CD14-positive monocyte (primary cell): ENCODE data around the gene TTLL4. TPM values are rescaled to one million over a fixed set of nuclear protein-coding genes. Genes with fewer than 3 reads are reported as not detected.

Experiments used
- DNase-seq, 3 donors: peaks; one replicate each; pipeline ENCODE4 v3.0.0-alpha.2; 2011 to 2022
- H2AFZ ChIP-seq: 2 replicates; pipeline ENCODE4 v1.6.0; 2012; ENCODE audit warnings: mild to moderate bottlenecking, low read depth, low read length, inconsistent platforms; ENCODE audit not compliant: insufficient read depth, poor library complexity, severe bottlenecking
- H3K27ac ChIP-seq, 2 donors: 1 replicate in 1 of 2; 2 replicates in 1 of 2; pipeline ENCODE4 v1.5.1; 2012 to 2013; ENCODE audit warnings: low read length in 2 of 2, control low read depth in 1 of 2, inconsistent platforms in 1 of 2, low read depth in 1 of 2, mild to moderate bottlenecking in 1 of 2
- H3K27me3 ChIP-seq, 2 donors: one replicate each; pipeline versions ENCODE4 v1.6.0 to v1.6.1; 2011 to 2013; ENCODE audit warnings: low read length in 2 of 2; ENCODE audit not compliant: control insufficient read depth in 2 of 2, insufficient read depth in 2 of 2
- H3K36me3 ChIP-seq, 2 donors: replicated peaks in 1 of 2; 1 replicate in 1 of 2; 2 replicates in 1 of 2; pipeline versions ENCODE4 v1.5.1 to v1.6.1; 2012 to 2013; ENCODE audit warnings: low read length in 2 of 2, control low read depth in 1 of 2, inconsistent platforms in 1 of 2, mild to moderate bottlenecking in 1 of 2; ENCODE audit not compliant: insufficient read depth in 2 of 2, control insufficient read depth in 1 of 2
- H3K4me1 ChIP-seq, 2 donors: 1 replicate in 1 of 2; 2 replicates in 1 of 2; pipeline versions ENCODE4 v1.5.1 to v1.6.1; 2012 to 2013; ENCODE audit warnings: low read length in 2 of 2, control low read depth in 1 of 2, inconsistent platforms in 1 of 2, mild to moderate bottlenecking in 1 of 2, moderate library complexity in 1 of 2; ENCODE audit not compliant: insufficient read depth in 2 of 2, control insufficient read depth in 1 of 2
- H3K4me2 ChIP-seq: replicated peaks from 2 replicates; pipeline ENCODE3; 2012; ENCODE audit warnings: low read length, moderate library complexity, mild to moderate bottlenecking; ENCODE audit not compliant: poor library complexity, severe bottlenecking; ENCODE audit errors: extremely low read depth
- H3K4me3 ChIP-seq, 3 experiments: fragments of 200-600 bp in 1 of 3; sonication (generic) in 1 of 3; replicated peaks in 1 of 3; 1 replicate in 2 of 3; 2 replicates in 1 of 3; pipeline ENCODE4 v1.5.1; 2011 to 2013; ENCODE audit warnings: low read length in 3 of 3, mild to moderate bottlenecking in 3 of 3, control low read depth in 2 of 3, low read depth in 2 of 3, inconsistent platforms in 1 of 3, moderate library complexity in 1 of 3
- H3K79me2 ChIP-seq: 2 replicates; pipeline ENCODE4 v1.6.0; 2012; ENCODE audit warnings: mild to moderate bottlenecking, control low read depth, inconsistent platforms, low read length, moderate library complexity; ENCODE audit not compliant: insufficient read depth
- H3K9ac ChIP-seq: 2 replicates; pipeline ENCODE4 v1.6.0; 2017; ENCODE audit warnings: low read length, mild to moderate bottlenecking; ENCODE audit not compliant: insufficient read depth, poor library complexity, severe bottlenecking
- H3K9me3 ChIP-seq, 2 donors: replicated peaks in 1 of 2; 1 replicate in 1 of 2; 2 replicates in 1 of 2; pipeline versions ENCODE4 v1.5.1 to v1.6.1; 2012 to 2013; ENCODE audit warnings: low read length in 2 of 2, control low read depth in 1 of 2; ENCODE audit not compliant: control insufficient read depth in 1 of 2, insufficient read depth in 1 of 2
- H4K20me1 ChIP-seq: 2 replicates; pipeline ENCODE4 v1.6.0; 2012; ENCODE audit warnings: mild to moderate bottlenecking, low read length, control low read depth, moderate library complexity; ENCODE audit not compliant: insufficient read depth
- H3K27ac Mint-ChIP-seq, 7 donors: one replicate each; pipeline ENCODE4 v1.8.0; 2020; ENCODE audit warnings: mild to moderate bottlenecking in 7 of 7, mixed read lengths in 7 of 7, moderate library complexity in 6 of 7, inconsistent platforms in 2 of 7
- H3K27me3 Mint-ChIP-seq, 3 donors: one replicate each; pipeline ENCODE4 v1.8.0; 2021 to 2022; ENCODE audit warnings: low read depth in 3 of 3, mild to moderate bottlenecking in 3 of 3, mixed read lengths in 3 of 3, moderate library complexity in 3 of 3, inconsistent platforms in 1 of 3
- H3K36me3 Mint-ChIP-seq, 2 donors: one replicate each; pipeline ENCODE4 v1.8.0; 2020; ENCODE audit warnings: mixed read lengths in 2 of 2, inconsistent platforms in 1 of 2, mild to moderate bottlenecking in 1 of 2
- H3K4me1 Mint-ChIP-seq: one replicate; pipeline ENCODE4 v1.8.0; 2020; ENCODE audit warnings: mild to moderate bottlenecking, mixed read lengths
- H3K4me3 Mint-ChIP-seq, 2 donors: one replicate each; pipeline ENCODE4 v1.8.0; 2020; ENCODE audit warnings: mild to moderate bottlenecking in 2 of 2, mixed read lengths in 2 of 2, moderate library complexity in 1 of 2
- H3K9me3 Mint-ChIP-seq, 7 donors: one replicate each; pipeline ENCODE4 v1.8.0; 2020 to 2022; ENCODE audit warnings: mixed read lengths in 7 of 7, mild to moderate bottlenecking in 6 of 7, moderate library complexity in 6 of 7, inconsistent platforms in 2 of 7
- CTCF ChIP-seq: fragments of 200-600 bp; IDR thresholded peaks from one replicate; pipeline ENCODE4 v1.8.0; 2022; ENCODE audit warnings: antibody characterized with exemption, mild to moderate bottlenecking
- WGBS: methylation state at CpG from one replicate; pipeline ENCODE4 v1.1.5; 2013; ENCODE audit warnings: missing lambda C conversion rate; ENCODE audit not compliant: insufficient coverage; 5-methylcytosine and 5-hydroxymethylcytosine counted together
- intact Hi-C, 2 donors: fragments of 100-400 bp; cut with micrococcal nuclease; formaldehyde crosslinking; loops; one replicate each; pipeline versions ENCODE4 v1.15.0 to v1.15.1; 2023
- polyA plus RNA-seq, 3 donors: library from polyadenylated mRNA; depleted of rRNA in 1 of 3; unstranded in 2 of 3; stranded (reverse) in 1 of 3; fragments of 300-500 nt in 2 of 3; fragments of >200 nt in 1 of 3; fragmentation: Illumina TruSeq in 2 of 3; gene quantifications; 1 replicate in 2 of 3; 2 replicates in 1 of 3; pipeline ENCODE4 v1.2.3, GENCODE V29; 2012 to 2021

TTLL4 gene
- polyA plus RNA-seq, 3 donors = 13.5 to 90.2 (median 16.3) TPM

GRCh38 chr2:218717262-218717661 lies 6.6 kb downstream of the TTLL4 start:
- peaks cover 0 to 6% (median 0%) of the 10 kb centered on the region in 3 donors for H3K27me3 Mint-ChIP-seq
- H3K27ac ChIP-seq = peak overlapping the region in 1 of 2 donors; percentile 33
- peak overlapping the region in 6 of 7 donors; percentile 24 to 85 (median 48) for H3K27ac Mint-ChIP-seq
- H3K4me3 Mint-ChIP-seq = peak overlapping the region in 1 of 2 donors; percentile 37
- H3K4me2 ChIP-seq = no peak overlapping the region
- peaks cover 8 to 40% of the 10 kb centered on the region in 2 donors for H3K36me3 ChIP-seq
- peak in 1 of 3 donors; percentile 33 for DNase-seq
- WGBS = 83% methylated on average over 1 of the region's 3 CpGs
- no peak overlapping the region for H3K9ac ChIP-seq
- no peaks in the 10 kb centered on the region for H3K9me3 ChIP-seq
- peaks cover 32 to 44% of the 10 kb centered on the region in 2 donors for H3K36me3 Mint-ChIP-seq
- H3K4me1 Mint-ChIP-seq = peaks cover 55% of the 10 kb centered on the region
- peaks cover 6% of the 10 kb centered on the region for H4K20me1 ChIP-seq
- no peaks in the 10 kb centered on the region for H3K27me3 ChIP-seq
- peaks cover 100% of the 10 kb centered on the region for H3K79me2 ChIP-seq
- H3K4me1 ChIP-seq = peaks cover 52 to 61% of the 10 kb centered on the region in 2 donors
- no peak overlapping the region for H3K4me3 ChIP-seq
- no peaks in the 10 kb centered on the region for H3K9me3 Mint-ChIP-seq
- no peak overlapping the region for H2AFZ ChIP-seq
- intact Hi-C loops = no loop called here
- TF ChIP-seq CTCF = no peak

GRCh38 chr2:218718058-218718457 lies 7.4 kb downstream of the TTLL4 start:
- H3K27me3 ChIP-seq = no peaks in the 10 kb centered on the region
- H3K27me3 Mint-ChIP-seq = peaks cover 0 to 6% (median 0%) of the 10 kb centered on the region in 3 donors
- H3K9ac ChIP-seq = no peak overlapping the region
- no peak overlapping the region for H3K4me3 Mint-ChIP-seq
- H3K9me3 ChIP-seq = no peaks in the 10 kb centered on the region
- peak overlapping the region in 6 of 7 donors; percentile 9 to 85 (median 60) for H3K27ac Mint-ChIP-seq
- H3K27ac ChIP-seq = peak overlapping the region in 1 of 2 donors; percentile 33
- no peak overlapping the region for H2AFZ ChIP-seq
- TF ChIP-seq CTCF = no peak
- peaks cover 94% of the 10 kb centered on the region for H3K79me2 ChIP-seq
- H3K4me1 Mint-ChIP-seq = peaks cover 61% of the 10 kb centered on the region
- peaks cover 51 to 58% of the 10 kb centered on the region in 2 donors for H3K4me1 ChIP-seq
- intact Hi-C loops = no loop called here
- no peak overlapping the region for H3K4me2 ChIP-seq
- H3K36me3 ChIP-seq = peaks cover 8 to 40% of the 10 kb centered on the region in 2 donors
- peaks cover 6% of the 10 kb centered on the region for H4K20me1 ChIP-seq
- no peak for DNase-seq
- no CpG with 5 or more reads among the region's 7 CpGs for WGBS
- peaks cover 32 to 44% of the 10 kb centered on the region in 2 donors for H3K36me3 Mint-ChIP-seq
- H3K9me3 Mint-ChIP-seq = no peaks in the 10 kb centered on the region
- H3K4me3 ChIP-seq = no peak overlapping the region
